ENCODE results near the gene KLHL35.
"Not testable (repeated sequence)": the region's sequence is repeated elsewhere in the genome, so short reads cannot be mapped to it uniquely, and the experiment has no call there.

Gene KLHL35

GRCh38 chr11:75420224-75421034, 12.6 kb downstream of the KLHL35 start:
- DNase-seq (ENCODE audit: low spot score): no peak
- TF ChIP-seq CTCF (IDR thresholded peaks at IDR 0.05; ENCODE audit: extremely low read depth, insufficient read depth, missing control alignments): no peak
- in situ Hi-C loops (cut with MboI; ENCODE audit: low pct_unique_long_range_greater_than_20kb, low sequenced_read_pairs, unreplicated experiment): no loop called here

- DNase-seq (ENCODE audit: low spot score): no peak
- no peak for TF ChIP-seq CTCF (IDR thresholded peaks at IDR 0.05; ENCODE audit: extremely low read depth, insufficient read depth, missing control alignments)
- in situ Hi-C loops (cut with MboI; ENCODE audit: low pct_unique_long_range_greater_than_20kb, low sequenced_read_pairs, unreplicated experiment): no loop called here
Observed at GRCh38 chr11:75413864-75414263, 19.1 kb downstream of the KLHL35 start.

GRCh38 chr11:75413146-75413545, 19.9 kb downstream of the KLHL35 start:
- in situ Hi-C loops (cut with MboI; ENCODE audit: low pct_unique_long_range_greater_than_20kb, low sequenced_read_pairs, unreplicated experiment): not testable (repeated sequence)

GRCh38 chr11:75409971-75410370, 23.0 kb downstream of the KLHL35 start:
- in situ Hi-C loops (cut with MboI; ENCODE audit: low pct_unique_long_range_greater_than_20kb, low sequenced_read_pairs, unreplicated experiment); DNase-seq (ENCODE audit: low spot score): not testable (repeated sequence)

More at GRCh38 chr11:75413146-75413545, 19.9 kb downstream of the KLHL35 start:
- not testable (repeated sequence) for DNase-seq (ENCODE audit: low spot score)

GRCh38 chr11:75408957-75409219, 24.1 kb downstream of the KLHL35 start:
- TF ChIP-seq CTCF (IDR thresholded peaks at IDR 0.05; ENCODE audit: extremely low read depth, insufficient read depth, missing control alignments): no peak

GRCh38 chr11:75406338-75406777, 26.6 kb downstream of the KLHL35 start:
- no peak for DNase-seq (ENCODE audit: low spot score)
- in situ Hi-C loops (cut with MboI; ENCODE audit: low pct_unique_long_range_greater_than_20kb, low sequenced_read_pairs, unreplicated experiment): no loop called here

More at GRCh38 chr11:75408957-75409219, 24.1 kb downstream of the KLHL35 start:
- in situ Hi-C loops (cut with MboI; ENCODE audit: low pct_unique_long_range_greater_than_20kb, low sequenced_read_pairs, unreplicated experiment): no loop called here
- DNase-seq (ENCODE audit: low spot score): no peak

GRCh38 chr11:75403983-75404658, 28.9 kb downstream of the KLHL35 start:
- no peak for TF ChIP-seq CTCF (IDR thresholded peaks at IDR 0.05; ENCODE audit: extremely low read depth, insufficient read depth, missing control alignments)
- in situ Hi-C loops (cut with MboI; ENCODE audit: low pct_unique_long_range_greater_than_20kb, low sequenced_read_pairs, unreplicated experiment): no loop called here
- DNase-seq (ENCODE audit: low spot score): no peak

More at GRCh38 chr11:75406338-75406777, 26.6 kb downstream of the KLHL35 start:
- no peak for TF ChIP-seq CTCF (IDR thresholded peaks at IDR 0.05; ENCODE audit: extremely low read depth, insufficient read depth, missing control alignments)
